Dermis microvascular lymphatic vessel endothelial cell (primary cell): Measurements from ENCODE around the gene DNAJC19. TPM values are rescaled to one million over a fixed set of nuclear protein-coding genes. Genes with fewer than 3 reads are reported as not detected.

Experiments used
- DNase-seq, 2 donors: peaks; one replicate each; pipeline versions ENCODE4 v3.0.0 to v3.0.0-alpha.2; 2010; ENCODE audit warnings: low read depth in 2 of 2
- total RNA-seq: library from RNA; depleted of rRNA; stranded (reverse); fragments of >200 nt; gene quantifications from 2 replicates; pipeline ENCODE4 v1.2.1, GENCODE V29; 2014

DNAJC19 gene
- total RNA-seq, 1 donor from 2014 or later: 30.3 TPM

- DNase-seq: no peak
Measured at GRCh38 chr3:180961552-180961951, 28.0 kb downstream of the DNAJC19 start.

GRCh38 chr3:180961087-180961486 is 28.4 kb downstream of the DNAJC19 start:
- no peak for DNase-seq

- no peak for DNase-seq
Measured at GRCh38 chr3:180959691-180960090, 29.8 kb downstream of the DNAJC19 start.

- no peak for DNase-seq
Measured at GRCh38 chr3:180947761-180948390, 41.7 kb downstream of the DNAJC19 start.

- DNase-seq: no peak
Measured at GRCh38 chr3:180940826-180941225, 48.7 kb downstream of the DNAJC19 start.

GRCh38 chr3:180934638-180935037 is 54.9 kb downstream of the DNAJC19 start:
- no peak for DNase-seq

Other genes with a start within 250 kb of the DNAJC19 start
- gene FXR1, start 77.1 kb downstream of the DNAJC19 start, total RNA-seq: 126 and 139 TPM in 2 replicates